KBM-7 (cell line): ENCODE data around the gene ZNF487.
"Not testable (repeated sequence)": the region's sequence is repeated elsewhere in the genome, so short reads cannot be mapped to it uniquely, and the experiment has no call there.

Experiments used
- DNase-seq: peaks from one replicate; pipeline ENCODE4 v3.0.0-alpha.2; 2015
- in situ Hi-C: fragments of 300-500 bp; cut with MboI; formaldehyde crosslinking; loops from 2 replicates; pipeline ENCODE4 v1.14.3; 2020; ENCODE audit warnings: low sequenced_read_pairs, low pct_unique_long_range_greater_than_20kb, mixed read lengths

The ZNF487 gene

DNA sequence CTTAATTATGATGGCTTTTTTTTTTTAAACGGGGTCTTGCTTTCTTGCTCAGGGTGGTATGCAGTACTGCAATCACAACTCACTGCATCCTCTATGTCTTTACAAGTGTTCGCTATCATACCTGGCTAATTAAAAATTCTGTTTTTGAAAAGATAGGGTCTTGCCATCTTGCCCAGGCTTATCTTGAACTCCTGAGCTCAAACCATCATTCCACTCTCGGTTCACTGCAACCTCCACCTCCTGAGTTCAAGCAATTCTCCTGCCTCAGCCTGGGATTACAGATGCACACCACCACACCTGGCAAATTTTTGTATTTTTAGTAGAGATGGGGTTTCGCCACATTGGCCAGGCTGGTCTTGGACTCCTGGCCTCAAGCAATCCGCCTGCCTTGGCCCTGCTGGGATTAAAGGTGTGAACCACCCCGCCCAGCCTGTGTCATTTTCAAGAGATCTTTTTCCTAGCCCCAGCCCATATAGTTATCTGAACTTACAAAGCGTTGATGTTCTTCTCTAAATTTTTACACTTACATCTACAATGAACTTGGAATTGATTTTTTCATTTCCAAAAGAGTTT is 33.9 kb upstream of the ZNF487 start:
- in situ Hi-C loops = no loop called here
- no peak for DNase-seq

DNA sequence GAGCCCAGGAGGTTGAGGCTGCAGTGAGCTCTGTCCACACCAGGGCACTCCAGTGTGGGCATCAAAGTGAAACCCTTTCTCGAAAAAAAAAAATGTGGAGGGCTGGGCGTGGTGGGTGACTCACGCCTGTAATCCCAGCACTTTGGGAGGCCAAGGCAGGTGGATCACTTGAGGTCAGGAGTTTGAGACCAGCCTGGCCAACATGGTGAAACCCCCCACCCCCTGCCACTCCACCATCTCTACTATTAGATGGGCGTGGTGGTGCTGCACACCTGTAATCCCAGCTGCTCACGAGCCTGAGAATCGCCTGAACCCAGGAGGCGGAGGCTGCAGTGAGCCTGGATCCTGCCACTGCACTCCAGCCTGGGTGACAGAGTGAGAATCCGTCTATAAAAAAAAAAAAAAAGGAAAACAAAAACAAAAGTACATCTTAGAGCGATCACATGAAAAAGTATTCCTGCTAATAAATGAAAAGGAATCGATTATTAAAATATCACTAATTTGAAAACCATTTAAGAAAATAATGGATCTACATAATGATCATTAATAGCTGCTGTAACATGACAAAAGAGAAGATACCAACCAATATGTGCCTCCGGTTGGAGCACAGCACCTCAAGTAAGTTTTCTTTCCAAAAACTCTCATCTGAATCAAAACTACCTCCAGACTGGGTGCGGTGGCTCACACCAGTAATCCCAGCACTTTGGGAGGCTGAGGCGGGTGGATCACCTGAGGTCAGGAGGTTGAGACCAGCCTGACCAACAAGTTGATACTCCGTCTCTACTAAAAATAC is 32.8 kb upstream of the ZNF487 start:
- in situ Hi-C loops = no loop called here
- no peak for DNase-seq

DNA sequence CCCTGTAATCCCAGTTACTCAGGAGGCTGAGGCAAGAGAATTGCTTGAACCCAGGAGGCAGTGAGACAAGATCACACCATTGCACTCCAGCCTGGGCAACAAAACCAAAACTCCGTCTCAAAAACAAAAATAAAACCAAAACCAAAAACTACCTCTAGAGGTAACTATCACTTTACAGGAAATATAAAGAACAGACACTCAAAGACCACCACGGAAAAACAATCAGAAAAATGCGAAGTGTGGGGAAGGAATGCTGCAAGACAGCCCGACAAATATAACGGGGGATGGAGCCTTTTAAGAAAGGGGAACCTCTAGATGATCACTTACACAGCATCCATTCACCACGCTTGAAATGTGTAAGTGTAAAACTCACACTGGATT is 32.2 kb upstream of the ZNF487 start:
- peak; percentile 62 for DNase-seq
- in situ Hi-C loops = no loop called here

DNA sequence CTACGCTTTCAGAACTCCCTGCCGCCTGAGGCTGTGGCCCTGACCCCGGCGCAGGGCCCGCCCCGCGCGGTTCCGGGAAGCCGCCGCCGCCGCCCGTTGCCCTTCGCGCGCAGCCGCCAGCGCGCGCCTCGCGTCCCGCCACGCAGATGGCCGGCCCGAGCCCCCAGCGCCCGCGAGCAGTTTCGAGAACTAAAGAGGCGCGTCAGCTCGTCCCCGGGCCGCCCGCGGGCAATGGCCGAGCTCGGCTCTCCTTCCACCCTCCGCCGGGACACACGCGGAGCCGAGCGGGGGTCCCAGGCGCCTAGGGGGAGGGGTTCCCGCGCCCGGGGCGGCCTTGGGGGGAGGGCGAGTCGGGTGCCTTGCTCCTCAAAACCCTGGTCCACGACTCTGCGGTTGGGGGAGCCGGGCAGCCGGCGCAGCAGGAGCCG is 29.7 kb upstream of the ZNF487 start:
- in situ Hi-C loops = no loop called here
- DNase-seq = no peak

DNA sequence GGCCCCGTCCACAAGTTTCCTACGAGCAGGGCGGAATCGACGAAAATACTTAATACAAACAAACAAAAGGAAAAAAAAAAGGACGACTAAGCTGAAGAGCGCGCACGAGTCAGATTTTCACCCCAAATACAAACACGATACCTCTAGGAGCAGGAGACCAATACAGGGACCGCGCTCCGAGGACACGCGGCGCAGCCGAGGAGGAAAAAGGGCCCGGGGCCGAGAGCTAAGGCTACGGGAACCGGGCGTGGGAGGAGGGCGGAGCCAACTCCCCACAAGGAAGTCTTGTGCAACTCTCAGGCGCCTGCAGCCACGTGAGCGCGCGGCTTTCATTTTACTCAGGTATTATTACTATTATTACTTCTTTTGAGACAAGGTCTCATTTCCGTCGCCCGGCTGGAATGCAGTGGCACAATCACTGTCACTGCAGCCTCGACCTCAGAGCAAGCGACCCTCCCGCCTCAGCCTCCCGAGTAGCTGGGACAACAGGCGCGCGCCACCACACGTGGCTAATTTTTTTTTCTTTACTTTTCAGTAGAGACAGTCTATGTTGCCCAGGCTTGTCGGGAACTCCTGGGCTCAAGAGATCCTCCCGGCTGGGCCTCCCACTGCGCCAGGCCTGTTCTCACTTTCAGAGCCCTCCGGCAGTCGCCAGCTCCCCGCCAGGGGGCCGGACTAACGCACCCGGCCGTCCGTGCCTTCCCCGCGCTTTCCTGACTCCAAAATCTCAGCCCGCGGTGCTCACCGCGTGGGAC is 29.2 kb upstream of the ZNF487 start:
- in situ Hi-C loops = no loop called here
- DNase-seq = peak; percentile 88

DNA sequence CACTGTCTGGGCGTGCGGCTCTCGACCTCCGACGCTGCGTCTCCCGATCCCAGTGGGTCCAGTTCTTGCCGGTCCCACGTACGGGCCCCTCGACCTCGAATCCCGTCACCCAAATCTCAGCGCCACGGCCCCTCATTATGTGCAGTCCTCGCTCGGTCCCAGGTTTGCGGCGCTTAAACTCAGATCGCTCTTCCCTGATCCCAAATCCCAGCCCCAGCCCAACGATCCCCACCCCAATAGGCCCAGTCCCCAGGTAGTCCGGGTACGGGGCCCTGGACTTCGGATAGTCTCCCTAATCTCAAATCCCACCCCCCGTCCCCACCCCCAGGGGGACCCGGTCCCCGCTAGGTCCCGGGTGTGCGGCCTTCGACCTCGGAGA is 28.6 kb upstream of the ZNF487 start:
- no peak for DNase-seq
- in situ Hi-C loops = no loop called here

DNA sequence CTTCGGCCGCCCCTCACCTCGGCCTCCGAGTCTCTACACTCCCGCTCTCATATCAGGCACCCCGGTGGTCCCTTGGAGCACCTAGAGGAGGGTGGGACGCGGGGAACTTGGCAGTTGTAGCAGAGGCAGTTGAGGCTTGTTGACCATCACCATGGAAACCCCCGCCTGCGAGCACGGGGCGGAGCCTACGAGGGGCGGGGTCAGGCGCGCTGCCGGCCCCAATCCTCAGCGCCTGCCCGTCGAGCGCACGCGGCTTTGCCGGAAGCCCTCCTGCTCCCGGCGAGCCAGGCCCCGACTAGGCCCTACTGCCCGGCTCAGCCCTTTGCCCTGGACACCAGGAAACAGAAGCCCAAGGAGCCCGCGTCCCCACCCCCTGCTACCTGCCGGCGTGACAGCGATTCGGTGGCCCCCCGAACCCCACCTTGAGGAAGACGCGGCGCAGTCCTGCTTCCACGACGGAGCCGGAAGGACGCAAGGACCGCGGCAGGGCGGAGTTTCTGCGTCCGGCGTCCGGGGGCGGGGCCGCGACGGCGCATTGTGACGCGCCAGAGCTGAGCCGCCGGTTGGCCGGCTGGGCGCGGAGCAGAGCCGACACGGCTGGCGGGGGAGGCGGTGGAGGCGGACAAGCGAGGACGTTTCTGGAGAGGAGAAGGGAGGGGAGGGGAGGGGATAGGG is 28.1 kb upstream of the ZNF487 start, which contains the start of gene HNRNPF:
Gene HNRNPF (minus strand): TSS at position 477 of the 675 bp plus-strand sequence. CDS start 21,302 bp downstream, outside the sequence.
- in situ Hi-C loops = no loop called here
- peak; percentile 97 for DNase-seq

DNA sequence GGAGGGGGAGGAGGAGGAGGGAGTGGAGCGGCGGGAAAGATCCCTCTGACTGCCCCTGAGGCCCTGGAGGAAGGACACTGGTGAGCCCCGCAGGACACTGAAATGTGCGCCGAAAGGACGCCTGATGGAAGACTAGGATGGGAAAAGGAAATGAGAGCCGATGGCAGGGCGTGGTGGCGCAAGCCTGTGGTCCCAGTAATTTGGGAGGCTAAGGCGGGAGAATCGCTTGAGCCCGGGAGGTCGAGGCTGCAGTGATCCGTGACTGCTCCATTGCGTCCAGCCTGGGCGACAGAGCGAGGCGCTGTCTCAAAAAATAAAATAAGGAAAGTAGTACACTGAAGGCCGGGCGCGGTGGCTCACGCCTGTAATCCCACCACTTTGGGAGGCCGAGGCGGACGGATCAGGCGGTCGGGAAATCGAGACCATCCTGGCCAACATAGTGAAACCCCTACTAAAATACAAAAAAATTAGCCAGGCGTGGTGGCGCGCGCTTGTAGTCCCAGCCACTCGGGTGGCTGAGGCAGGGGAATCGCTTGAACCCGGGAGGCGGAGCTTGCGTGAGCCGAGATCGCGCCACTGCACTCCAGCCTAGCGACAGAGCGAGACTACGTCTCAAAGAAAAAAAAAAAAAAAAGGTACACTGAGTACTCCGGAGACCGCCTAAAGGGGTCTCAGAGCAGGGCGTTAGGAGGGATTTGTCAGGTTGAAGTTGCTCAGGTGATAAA is 27.4 kb upstream of the ZNF487 start:
- in situ Hi-C loops = no loop called here
- DNase-seq = no peak

DNA sequence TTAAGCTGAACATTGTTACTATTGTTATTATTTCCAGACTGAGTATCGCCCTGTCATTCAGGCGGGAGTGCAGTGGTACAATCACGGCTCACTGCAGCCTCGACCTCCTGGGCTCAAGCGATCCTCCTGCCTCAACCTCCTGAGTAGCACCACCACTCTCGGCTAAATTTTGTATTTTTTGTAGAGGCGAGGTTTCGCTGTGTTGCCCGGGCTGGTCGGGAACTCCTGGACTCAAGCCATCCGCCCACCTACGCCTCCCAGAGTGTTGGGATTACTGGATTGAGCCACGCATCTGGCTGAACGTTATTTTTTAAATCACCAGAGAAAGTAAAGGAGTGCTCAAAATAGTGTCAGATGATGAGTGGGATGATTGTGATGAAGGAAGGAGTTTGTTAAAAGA is 26.6 kb upstream of the ZNF487 start:
- DNase-seq = no peak
- in situ Hi-C loops = no loop called here

DNA sequence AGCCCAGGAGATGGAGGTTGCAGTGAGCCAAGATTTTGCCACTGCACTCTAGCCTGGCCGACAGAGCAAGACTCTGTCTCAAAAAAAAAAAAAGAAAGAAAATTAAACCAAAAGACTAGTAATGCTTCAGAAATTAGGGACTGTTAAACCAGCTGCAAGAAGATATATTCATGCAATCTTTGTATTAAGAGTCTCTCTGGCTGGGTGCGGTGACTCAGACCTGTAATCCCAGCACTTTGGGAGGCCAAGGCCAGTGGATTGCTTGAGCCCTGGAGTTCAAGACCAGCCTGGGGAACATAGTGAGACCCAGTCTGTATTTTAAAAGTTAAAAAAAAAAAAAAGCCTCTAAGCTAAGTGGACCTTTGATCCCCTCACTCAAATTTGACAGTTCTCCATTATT is 25.4 kb upstream of the ZNF487 start:
- in situ Hi-C loops = no loop called here
- no peak for DNase-seq

DNA sequence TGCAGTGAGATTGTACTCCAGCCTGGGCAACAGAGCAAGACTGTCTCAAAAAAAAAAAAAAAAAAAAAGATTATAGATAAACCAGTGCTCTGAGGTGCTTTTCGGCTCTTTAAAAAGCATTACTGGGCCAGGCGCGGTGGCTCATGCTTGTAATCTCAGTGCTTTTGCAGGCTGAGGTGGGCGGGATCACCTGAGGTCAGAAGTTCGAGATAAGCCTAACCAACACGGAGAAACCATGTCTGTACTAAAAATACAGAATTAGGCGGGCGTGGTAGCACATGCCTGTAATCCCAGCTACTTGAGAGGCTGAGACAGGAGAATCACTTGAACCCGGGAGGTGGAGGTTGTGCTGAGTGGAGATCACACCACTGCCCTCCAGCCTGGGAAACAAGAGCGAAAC is 21.4 kb upstream of the ZNF487 start:
- no peak for DNase-seq
- in situ Hi-C loops = no loop called here

DNA sequence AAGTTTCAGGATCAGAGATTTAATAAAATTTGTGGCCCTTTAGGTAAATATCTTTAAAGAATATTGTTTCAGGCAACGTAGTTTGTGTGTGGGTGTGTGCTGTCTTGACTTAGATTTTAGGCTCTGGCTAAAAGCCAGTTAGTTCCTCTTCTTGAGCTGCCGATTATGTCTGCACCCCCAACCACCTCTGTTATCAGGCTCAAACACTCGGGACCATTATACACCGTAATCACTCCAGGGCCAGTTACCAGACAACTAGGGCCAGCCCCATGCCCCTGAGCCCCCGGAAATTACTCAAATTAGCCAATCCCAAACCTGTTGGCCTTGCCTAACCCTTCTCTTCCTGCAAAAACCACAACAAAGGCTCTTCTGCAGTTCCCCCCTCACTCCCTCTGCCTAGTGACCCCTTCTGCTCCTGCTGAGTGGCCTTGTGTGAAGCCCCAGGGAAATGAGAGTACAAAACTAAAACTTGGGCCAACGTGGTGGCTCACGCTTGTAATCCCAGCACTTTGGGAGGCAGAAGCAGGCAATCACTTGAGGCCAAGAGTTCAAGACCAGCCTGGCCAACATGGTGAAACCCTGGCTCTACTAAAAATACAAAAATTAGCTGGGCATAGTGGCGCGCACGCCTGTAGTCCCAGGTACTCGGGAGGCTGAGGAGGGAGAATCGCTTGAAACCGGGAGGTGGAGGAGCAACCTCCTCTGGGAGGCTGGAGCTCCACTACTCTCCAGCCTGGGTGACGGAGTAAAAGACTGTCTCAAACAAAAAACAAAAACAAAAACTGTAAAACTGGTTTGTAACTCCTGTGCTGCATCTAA is 18.8 kb upstream of the ZNF487 start:
- in situ Hi-C loops = no loop called here
- peak; percentile 100 for DNase-seq

DNA sequence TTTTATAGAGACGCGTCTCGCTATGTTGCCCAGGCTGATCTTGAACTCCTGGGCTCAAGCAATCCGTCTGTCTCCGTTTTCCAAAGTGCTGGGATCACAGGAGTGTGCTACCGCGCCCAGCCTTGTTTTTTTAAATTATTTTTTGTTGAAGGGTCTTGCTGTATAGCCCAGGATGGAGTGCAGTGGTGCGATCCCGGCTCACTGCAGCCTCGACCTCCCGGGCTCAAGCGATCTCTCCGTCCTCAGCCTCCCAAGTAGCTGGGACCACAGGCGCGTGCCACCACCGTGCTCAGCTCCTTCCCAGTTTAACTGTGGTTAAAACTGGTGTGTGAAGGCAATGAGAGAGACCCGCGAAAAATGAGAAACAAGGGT is 16.9 kb upstream of the ZNF487 start:
- in situ Hi-C loops = no loop called here
- DNase-seq = no peak

DNA sequence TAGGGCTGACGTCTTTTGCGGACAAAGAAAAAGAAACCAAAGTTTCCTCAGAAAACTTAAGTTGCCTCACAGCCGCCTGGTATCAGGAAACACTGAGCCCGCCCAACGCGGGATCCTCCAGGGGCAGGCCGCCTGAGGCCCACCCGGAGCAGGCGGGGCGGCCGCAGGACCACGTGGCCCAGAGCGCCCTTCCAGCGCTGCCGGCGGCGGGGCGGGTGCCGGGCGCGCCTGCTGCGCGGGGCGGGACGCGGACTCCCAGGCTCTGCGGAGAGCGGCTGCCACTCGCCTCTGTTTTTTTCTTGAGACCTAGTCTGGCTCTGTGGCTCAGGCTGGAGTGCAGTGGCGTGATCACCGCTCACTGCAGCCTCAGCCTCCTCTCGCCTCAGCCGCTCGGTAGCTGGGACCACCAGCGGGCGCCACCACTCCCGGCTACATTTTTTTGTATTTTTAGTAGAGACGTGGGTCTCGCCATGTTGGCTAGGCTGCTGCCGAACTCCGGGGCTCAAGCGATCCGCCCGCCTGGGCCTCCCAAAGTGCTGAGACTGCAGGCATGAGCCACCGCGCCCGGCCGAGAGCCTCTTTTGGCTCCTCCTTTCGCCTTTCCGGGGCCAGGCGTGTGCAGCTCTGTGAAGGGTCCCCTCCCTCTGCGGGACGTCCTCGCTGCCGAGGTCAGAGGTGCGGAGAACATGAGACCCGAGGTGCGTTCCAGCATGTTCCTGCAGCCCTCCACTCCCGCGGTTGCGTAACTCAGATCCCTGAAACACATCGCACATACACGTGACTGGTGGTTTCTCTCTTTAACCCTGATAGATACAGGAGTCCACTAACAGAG is 16.3 kb upstream of the ZNF487 start:
- peak; percentile 92 for DNase-seq
- in situ Hi-C loops = no loop called here

DNA sequence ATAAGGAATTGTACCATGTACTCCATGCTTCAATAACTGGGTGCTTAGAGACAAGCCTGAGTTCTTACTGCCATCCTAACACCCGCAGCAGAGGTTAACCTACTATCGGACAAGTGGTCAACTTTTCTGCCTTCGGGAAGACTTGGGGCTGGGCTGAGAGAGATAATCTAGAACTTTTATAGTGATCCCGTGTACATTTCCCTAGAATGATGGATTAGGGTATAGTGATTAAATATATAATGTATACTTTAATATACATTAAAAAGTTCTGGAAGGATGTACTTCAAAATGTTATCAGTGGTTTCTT is 15.8 kb upstream of the ZNF487 start:
- in situ Hi-C loops = no loop called here

DNA sequence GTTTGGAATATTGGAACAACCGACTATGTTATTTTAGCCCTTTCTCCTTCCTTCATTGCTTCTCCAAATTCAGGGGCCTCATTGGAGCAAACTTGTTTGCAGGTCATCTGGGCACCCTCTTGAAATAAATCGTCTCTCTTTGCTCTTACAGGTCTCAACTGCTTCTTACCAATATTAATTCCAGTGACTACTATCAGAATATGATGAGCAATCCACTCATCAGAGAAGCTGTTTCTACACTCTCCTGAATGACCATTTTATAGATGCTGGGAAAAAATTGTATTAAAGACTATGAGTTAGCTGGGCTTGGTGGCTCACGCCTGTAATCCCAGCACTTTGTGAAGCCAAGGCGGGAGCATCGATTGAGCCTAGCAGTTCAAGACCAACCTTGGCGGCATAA is 15.4 kb upstream of the ZNF487 start:
- DNase-seq = no peak
- in situ Hi-C loops = no loop called here

More for the DNA sequence above, 15.8 kb upstream of the ZNF487 start:
- DNase-seq = no peak

DNA sequence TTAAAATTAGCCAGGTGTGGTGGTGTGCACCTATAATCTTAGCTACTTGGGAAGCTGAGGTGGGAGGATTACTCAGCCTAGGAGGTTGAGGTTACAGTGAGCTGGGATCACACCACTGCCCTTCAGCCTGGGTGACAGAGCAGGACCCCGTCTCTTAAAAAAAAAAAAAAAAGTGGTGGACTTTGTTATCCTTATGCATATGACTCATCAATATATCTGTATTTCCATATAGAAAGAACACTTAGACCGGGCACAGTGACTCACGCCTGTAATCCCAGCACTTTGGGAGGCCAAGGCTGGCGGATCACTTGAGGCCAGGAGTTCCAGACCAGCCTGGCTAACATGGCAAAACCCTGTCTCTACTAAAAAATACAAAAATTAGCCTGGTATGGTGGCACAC is 15.0 kb upstream of the ZNF487 start:
- in situ Hi-C loops = not testable (repeated sequence)

DNA sequence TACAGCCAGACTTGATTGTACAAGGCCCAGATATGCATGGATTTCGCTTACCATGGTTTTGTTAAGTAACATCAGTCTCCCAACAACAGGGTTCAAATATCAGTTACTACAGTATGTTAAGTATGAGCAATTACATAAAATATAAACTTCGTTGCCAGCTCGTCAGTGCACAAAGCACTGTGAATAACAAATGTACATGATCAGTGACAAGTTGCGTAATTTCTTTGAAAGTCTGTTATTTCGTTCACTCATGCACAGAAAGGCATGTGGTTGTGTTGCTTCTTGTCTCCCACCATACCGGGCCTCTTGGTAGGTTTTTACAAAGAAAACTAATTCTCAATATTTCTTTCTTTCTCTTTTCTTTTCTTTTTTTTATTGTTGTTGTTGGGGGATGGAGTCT is 12.5 kb upstream of the ZNF487 start:
- in situ Hi-C loops = no loop called here
- no peak for DNase-seq

More for the DNA sequence above, 15.0 kb upstream of the ZNF487 start:
- DNase-seq = not testable (repeated sequence)
